HG02763 (cell line): ENCODE data around the gene STK26.
A peak's percentile ranks its signal among the peaks of the same experiment; 100 is the strongest.
"Not testable (repeated sequence)": the region's sequence is repeated elsewhere in the genome, so short reads cannot be mapped to it uniquely, and the experiment has no call there.

Source experiments
- ATAC-seq: cut with Tn5 transposase; IDR thresholded peaks from one replicate; pipeline ENCODE4 v1.9.1; 2021; ENCODE audit warnings: mild to moderate bottlenecking, moderate library complexity; ENCODE audit not compliant: unreplicated experiment

The STK26 gene

DNA sequence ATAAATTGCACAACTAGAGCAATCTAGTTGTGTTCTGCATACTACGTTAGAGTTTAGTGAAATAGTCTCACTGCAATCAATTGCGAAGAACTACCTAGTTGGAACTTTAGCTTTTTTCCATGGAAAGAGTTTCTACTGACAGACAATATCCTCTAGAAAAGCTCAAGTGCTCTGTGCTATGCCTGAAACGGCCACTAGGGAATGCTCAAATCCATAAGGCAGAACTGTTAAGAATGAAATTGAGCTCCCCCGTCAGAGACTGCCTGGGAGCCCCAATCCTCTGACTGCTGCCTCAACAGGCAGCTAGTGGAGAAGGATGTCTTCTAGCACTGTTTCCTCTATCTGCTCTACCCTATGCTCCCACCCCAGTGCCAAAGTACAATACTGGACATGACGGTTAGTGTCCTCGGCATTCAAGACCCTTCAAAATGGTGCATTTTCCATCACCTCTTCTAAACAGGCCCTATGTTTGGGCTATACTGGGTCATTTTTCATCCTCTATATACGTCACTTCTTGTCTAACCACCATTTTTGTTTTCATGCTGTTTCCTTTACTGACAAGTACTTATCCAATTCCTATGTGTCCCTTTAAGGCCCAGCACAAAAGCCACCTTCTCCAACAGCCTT is 69.5 kb downstream of the STK26 start:
- peak; percentile 66 for ATAC-seq

DNA sequence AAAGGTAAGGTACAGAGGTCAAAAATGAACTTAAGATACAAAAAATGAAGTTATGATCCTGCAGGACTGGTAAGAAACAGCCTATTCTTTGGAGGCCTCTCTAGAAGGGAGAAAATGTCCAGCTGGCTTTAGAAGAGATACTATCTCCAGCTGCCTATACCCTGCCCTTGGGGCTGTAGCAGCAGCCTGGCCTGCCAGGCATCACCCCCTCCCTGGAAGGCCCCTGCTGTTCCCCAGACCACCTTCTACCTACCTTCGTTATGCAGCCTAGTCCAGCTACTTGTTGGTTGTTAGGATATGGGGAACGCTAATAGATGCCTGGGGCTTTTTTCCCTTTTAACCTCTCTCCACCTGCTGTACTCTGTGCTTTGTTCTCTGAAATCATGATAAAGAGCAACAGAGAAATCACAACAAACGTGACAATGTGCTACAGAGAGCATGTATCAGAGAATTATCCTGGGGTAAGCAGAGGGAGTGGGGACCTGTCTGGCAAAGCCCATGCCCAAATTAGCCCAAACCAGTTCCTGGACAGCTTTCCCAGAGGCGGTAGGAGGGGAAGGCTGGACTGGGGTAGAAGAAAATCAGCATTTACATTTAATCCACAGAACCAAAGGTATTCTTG is 70.2 kb downstream of the STK26 start:
- no peak for ATAC-seq

DNA sequence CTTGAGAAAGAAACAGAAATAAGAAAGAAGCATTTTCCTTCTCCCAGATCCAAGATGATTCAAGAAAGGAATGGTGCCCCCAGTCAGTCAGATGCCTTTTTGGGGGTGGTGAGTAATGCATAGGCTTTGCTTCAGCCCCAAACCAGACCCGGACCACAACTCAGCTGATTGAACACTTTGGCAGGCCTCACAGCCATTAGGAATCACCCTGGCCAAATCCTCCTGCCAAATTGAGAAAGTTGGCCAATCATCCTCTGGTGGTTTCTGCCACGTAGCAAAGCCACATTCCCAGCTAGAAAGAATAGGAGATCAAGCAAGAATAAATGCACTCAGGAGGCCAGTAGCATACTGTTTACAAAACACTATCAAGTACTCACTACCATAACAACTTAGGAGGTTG is 71.1 kb downstream of the STK26 start:
- no peak for ATAC-seq

DNA sequence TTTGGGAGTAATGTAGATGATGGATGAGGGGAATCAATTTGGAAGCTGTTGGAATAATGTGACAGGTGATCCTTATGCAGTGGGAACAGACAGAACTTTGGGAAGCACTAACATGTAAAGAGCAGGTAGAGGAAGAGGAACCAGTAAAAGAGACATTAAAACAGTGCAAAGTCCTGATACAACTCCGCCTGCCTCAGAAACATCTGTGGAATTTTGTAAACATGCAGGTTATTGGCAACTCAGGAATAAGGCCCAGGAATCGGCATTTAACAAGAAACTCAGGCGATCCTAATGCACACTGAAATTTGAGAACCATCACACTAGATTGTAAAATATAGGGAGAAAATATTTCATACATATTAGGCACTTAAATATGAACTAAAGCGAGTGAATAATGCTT is 75.6 kb downstream of the STK26 start:
- ATAC-seq = not testable (repeated sequence)

DNA sequence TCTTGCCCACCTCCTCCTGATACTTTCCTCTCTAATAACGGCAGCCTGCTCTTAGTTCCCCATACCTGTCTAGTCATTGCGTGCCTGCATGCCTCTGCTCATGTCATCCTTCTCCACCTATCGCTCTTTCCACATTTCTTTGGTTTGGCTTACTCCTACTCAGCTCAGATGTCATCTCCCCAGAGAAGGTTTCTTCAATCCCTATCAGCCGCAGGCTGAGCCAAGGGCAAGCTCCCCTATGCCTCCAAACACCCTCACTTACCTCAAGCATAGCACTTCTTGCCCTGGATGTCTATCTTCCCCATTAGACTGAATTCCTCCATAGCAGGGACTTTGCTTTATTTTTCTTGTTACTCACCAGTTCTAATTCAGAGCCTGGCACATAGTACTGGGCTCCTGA is 78.1 kb downstream of the STK26 start:
- no peak for ATAC-seq

DNA sequence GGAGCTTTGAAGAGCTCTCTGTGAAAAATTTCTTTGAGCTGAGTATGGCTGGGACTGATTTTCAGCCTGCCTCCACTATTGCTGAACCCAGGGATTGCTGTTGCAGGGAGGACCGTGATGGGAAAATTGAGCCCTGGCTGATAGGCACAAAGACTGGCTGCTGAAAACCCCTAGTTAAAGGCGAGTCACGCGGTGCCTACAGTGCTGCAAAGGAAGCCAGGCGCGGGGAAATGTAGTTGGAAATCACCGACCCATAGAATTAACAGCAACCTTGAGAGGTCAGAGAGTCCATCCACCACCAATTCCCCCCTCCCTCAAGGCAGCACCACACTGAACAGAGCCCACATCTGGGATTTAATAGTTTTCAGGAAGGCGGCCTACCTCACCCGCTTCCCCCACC is 78.7 kb downstream of the STK26 start:
- no peak for ATAC-seq

DNA sequence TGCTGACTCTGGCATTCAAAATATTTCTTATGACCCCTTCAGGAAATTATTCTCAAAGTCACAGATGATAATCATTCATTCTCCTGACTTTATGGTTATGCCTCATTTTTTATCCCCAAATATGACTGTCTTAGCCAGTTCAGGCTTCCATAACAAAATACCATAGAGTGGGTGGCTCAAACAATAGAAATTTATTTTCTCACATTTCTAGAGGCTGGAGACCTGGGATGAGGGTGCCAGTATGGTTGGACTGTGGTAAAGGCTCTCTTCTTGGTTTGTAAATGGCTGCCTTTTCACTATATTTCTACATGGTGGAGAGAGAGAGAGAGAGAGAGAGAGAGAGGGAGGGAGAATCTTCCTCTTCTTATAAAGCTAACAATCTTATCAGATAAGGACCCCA is 84.2 kb downstream of the STK26 start:
- no peak for ATAC-seq

DNA sequence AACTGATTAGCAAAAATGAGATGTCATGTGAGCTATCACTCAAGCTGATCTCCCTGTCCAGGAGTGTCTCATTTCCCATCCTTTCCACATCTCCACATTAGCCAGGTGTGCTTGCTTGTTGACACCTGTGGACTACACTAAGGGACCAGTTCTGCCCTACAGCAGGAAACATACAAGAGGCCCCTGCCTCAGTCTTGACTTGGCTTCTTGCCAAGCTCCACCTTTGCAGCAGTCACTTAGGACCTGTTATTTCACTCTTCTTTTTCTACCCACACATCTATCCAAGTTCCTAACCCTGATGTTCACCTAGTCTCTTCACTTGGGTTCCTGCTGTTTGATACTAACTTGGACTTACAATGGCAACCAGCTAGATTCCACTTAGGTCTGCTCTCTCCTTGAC is 91.5 kb downstream of the STK26 start:
- ATAC-seq = no peak

DNA sequence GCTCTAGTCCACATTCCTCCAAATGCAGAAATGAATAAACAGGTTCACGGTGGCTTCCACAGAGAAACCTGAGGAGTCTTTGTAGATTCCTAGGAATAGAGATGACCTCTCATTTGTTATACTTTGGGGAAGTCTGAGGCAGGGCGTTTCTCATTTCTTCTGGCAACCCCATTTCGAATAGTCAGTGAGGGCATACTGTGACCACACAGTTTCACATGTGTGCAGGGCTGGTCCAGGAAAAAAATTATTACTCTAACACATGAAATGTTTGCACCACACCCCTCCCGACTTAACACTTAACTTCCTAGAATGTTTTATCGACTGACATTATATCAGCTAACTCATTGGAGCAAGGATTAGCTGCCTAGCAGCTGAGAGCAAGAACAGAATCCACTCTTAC is 92.7 kb downstream of the STK26 start:
- no peak for ATAC-seq

DNA sequence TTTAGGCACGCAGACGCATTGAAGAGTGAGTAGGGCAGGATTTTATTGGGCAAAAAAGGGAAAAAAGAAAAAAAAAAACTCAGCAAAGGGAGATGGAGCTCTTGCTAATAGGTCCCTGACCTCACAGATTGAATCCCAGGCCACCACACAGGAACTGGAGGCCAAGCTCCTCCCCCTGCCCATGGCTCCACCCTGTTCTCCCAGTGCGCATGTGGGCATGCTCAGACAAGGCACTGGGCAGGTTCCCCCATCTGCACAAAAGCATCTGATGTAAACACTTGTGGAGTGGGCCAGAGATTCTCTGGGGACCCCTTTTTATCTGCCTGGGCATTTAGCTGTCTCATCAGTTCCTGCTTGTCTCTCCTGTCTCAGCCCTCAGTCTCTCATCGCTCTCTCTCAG is 95.3 kb downstream of the STK26 start:
- ATAC-seq = no peak

DNA sequence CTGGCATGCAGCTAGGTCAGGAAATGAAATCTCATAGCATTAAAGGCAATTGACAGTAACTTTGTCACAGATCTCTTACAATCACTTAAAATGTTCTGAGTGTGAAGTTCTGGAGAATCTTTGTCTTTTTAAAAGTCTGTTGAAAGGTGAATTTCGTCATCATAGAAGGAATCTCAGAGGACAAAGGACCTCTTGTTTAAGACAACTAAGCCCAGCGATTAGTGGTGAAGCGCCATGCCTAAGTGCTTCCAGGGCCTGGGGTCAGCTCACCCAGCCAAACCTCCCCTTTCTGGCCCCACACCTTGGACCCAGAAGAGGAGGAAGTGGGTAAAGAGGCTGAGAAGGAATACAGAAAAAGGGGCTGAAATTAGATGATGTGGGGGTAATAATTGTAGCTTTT is 96.2 kb downstream of the STK26 start:
- no peak for ATAC-seq

DNA sequence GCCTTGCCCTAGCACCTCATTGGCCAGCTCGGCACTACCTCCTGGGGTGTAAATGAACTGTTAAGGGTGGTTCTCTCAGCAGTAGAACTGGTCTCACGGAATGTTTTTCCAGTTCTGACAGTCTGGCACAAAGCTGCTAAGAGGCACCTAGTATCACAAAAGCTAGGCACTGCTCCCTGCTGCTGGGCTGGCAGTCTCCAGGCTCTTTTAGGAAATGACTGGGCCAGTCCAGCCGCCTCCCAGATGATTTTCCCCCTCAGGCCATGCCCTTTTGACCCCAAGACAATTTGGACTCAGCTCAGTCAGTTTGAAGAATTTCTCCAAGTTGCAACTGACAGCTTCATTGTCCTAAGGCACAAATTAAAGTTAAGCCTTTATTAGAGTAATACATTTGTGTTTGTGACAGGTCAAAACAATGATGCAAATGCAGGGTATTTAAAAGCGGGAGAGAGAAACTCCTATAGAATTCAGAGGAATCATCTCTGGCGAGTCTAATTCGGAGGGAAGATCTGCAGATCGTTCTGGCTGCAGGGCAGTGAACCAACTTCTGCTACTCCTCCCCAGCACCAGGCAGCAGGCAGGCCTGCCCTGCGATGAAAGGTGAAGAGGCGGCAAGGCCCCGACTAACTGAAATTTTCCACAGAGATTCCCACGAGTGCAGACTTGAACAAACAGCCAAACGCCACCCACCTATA is 96.9 kb downstream of the STK26 start:
- ATAC-seq = no peak

DNA sequence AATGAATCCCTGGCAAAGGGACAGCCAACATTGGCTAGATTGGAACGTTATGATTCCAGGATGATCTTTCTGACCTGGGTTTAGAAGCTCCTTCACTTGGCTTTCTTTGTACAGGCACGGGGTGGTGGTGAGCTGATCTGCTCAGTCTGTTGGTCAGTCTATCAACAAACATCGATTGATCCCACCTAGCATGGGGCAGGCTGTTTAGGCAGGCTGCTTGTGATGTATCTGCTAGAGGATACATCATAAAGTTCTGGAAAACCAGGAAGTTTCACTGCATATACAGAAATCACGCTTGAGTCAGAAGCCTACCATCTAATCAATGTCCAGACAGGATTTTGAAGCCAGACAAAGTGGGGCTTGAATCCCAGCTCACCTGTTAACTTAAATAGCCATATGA is 97.8 kb downstream of the STK26 start:
- no peak for ATAC-seq
